ENCODE measurements around the gene GPR152.
"Not testable (repeated sequence)": the region's sequence is repeated elsewhere in the genome, so short reads cannot be mapped to it uniquely, and the experiment has no call there.

Gene GPR152

GRCh38 chr11:67482275-67482826, 29.8 kb upstream of the GPR152 start:
- Histone ChIP-seq H3K9ac (ENCODE audit: low read depth, low read length) (peak overlapping the region; percentile 84), H3K4me1 (ENCODE audit: insufficient read depth, low read length) (0 out of 2 replicates have a peak, but pooled peaks cover 3% of the 10 kb centered on the region), H3K36me3 (ENCODE audit: insufficient read depth, low read length) (no peaks in the 10 kb centered on the region), H3K9me3 (ENCODE audit: control insufficient read depth, insufficient read depth, low read length) (no peaks in the 10 kb centered on the region)

- not testable (repeated sequence) for H3K9ac ChIP-seq (ENCODE audit: low read depth, low read length); H3K9me3 ChIP-seq (ENCODE audit: control insufficient read depth, insufficient read depth, low read length); H3K4me1 ChIP-seq (ENCODE audit: insufficient read depth, low read length); H3K36me3 ChIP-seq (ENCODE audit: insufficient read depth, low read length)
Measured at GRCh38 chr11:67477344-67478050, 25.0 kb upstream of the GPR152 start.

GRCh38 chr11:67476692-67477091, 24.2 kb upstream of the GPR152 start:
- H3K9ac ChIP-seq (ENCODE audit: low read depth, low read length); H3K36me3 ChIP-seq (ENCODE audit: insufficient read depth, low read length); H3K4me1 ChIP-seq (ENCODE audit: insufficient read depth, low read length); H3K9me3 ChIP-seq (ENCODE audit: control insufficient read depth, insufficient read depth, low read length): not testable (repeated sequence)

DNA sequence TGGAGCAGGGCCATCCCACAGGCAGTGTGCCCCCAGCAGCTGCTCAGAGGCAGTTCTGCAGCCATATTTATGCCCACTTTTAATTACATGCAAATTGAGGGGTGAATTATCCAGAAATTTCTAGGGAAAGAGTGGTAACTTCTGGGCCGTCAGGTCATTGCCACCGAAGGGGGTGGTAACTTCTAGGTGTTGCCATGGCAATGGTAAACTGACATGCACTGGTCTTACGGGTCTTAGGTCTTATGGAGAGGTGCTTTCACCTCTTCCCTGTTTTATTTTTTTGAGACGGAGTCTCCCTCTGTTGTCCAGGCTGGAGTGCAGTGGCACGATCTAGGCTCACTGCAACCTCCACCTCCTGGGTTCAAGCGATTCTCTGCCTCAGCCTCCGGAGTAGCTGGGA, 20.4 kb upstream of the GPR152 start:
- no peaks in the 10 kb centered on the region for H3K9me3 ChIP-seq (ENCODE audit: control insufficient read depth, insufficient read depth, low read length)
- H3K9ac ChIP-seq (ENCODE audit: low read depth, low read length) = no peak overlapping the region
- no peaks in the 10 kb centered on the region for H3K4me1 ChIP-seq (ENCODE audit: insufficient read depth, low read length)
- H3K36me3 ChIP-seq (ENCODE audit: insufficient read depth, low read length) = no peaks in the 10 kb centered on the region

- Histone ChIP-seq H3K4me1 (ENCODE audit: insufficient read depth, low read length) (peaks cover 3% of the 10 kb centered on the region; the same call in 1 of the 2 replicates), H3K9me3 (ENCODE audit: control insufficient read depth, insufficient read depth, low read length) (no peaks in the 10 kb centered on the region), H3K36me3 (ENCODE audit: insufficient read depth, low read length) (no peaks in the 10 kb centered on the region), H3K9ac (ENCODE audit: low read depth, low read length) (no peak overlapping the region)
Measured at GRCh38 chr11:67470337-67471002, 17.9 kb upstream of the GPR152 start.

- Histone ChIP-seq H3K9ac (ENCODE audit: low read depth, low read length) (peak overlapping the region; percentile 64), H3K4me1 (ENCODE audit: insufficient read depth, low read length) (peaks cover 3% of the 10 kb centered on the region; the same call in 1 of the 2 replicates), H3K9me3 (ENCODE audit: control insufficient read depth, insufficient read depth, low read length) (no peaks in the 10 kb centered on the region), H3K36me3 (ENCODE audit: insufficient read depth, low read length) (no peaks in the 10 kb centered on the region)
Measured at GRCh38 chr11:67469508-67469811, 16.9 kb upstream of the GPR152 start.

DNA sequence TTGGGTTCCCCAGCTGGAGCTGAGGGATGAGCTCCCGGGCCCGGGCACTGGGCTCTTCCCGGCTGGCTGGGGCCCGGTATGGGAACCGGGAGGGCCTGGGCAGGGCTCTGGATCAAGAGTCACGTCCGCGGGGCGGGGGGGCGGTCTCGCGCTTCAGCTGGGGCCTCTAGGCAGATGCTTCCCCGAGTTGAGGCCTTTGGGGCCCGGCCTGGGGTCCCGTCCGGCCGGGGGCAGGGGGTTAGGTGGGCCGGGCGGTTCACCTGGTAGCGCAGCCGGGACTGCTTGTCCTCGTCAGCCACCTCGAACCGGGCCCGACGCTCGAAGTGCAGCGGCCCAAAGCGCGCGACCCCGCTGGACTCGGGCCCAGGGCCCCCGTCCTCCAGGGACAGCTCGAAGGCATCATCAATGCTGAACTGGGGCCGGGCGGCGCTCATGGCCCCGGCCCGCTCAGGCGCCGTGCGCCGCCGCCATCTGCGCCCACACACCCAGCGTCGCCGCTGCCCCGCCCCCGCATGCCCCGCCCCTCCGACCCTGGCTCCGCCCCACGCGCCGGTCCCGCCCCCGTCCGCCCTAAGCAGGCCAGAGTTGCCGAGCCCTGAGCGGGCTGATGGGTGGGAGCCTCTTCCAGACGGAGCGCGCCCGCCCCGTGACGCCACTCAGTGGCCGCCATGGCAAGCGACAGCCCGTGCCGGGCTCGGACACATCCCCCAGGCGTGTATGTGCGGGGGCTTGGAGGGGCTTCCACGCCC, 16.4 kb upstream of the GPR152 start, which contains the start of gene TMEM134:
Gene TMEM134 (minus strand): TSS at position 493 of the 749 bp plus-strand sequence. CDS start 59 bp downstream, at position 434.
- Histone ChIP-seq H3K36me3 (ENCODE audit: insufficient read depth, low read length) (no peaks in the 10 kb centered on the region), H3K4me1 (ENCODE audit: insufficient read depth, low read length) (peaks cover 3% of the 10 kb centered on the region; the same call in 1 of the 2 replicates), H3K9ac (ENCODE audit: low read depth, low read length) (peak within 1 kb of the TSS; percentile 77), H3K9me3 (ENCODE audit: control insufficient read depth, insufficient read depth, low read length) (no peaks in the 10 kb centered on the region)

GRCh38 chr11:67468456-67468758, 15.9 kb upstream of the GPR152 start:
- H3K9ac ChIP-seq (ENCODE audit: low read depth, low read length) = peak overlapping the region; percentile 77
- no peaks in the 10 kb centered on the region for H3K36me3 ChIP-seq (ENCODE audit: insufficient read depth, low read length)
- peaks cover 3% of the 10 kb centered on the region for H3K4me1 ChIP-seq (ENCODE audit: insufficient read depth, low read length)
- H3K9me3 ChIP-seq (ENCODE audit: control insufficient read depth, insufficient read depth, low read length) = no peaks in the 10 kb centered on the region

DNA sequence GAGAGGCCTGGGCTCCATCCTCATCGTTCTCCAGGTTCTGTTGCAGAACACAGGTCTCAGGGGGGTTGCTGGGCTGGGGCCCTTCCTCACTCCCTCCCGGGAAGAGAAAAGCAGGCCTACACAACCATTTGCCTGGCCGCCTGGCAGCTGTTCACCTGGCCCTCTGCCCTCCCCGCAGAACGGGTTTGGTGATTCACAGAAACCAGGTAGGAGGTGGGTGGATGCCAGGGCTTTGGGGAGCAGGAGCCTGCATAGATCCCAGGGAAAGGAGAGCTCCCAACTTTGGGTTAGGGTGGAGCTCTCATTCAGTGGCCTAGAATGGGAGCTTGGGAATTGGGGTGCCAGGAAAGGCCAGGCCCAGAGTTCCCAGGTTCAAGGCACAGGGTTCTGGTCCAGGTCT, 15.5 kb upstream of the GPR152 start:
- H3K9ac ChIP-seq (ENCODE audit: low read depth, low read length) = peak overlapping the region; percentile 77
- peaks cover 3% of the 10 kb centered on the region for H3K4me1 ChIP-seq (ENCODE audit: insufficient read depth, low read length)
- H3K9me3 ChIP-seq (ENCODE audit: control insufficient read depth, insufficient read depth, low read length) = no peaks in the 10 kb centered on the region
- no peaks in the 10 kb centered on the region for H3K36me3 ChIP-seq (ENCODE audit: insufficient read depth, low read length)

DNA sequence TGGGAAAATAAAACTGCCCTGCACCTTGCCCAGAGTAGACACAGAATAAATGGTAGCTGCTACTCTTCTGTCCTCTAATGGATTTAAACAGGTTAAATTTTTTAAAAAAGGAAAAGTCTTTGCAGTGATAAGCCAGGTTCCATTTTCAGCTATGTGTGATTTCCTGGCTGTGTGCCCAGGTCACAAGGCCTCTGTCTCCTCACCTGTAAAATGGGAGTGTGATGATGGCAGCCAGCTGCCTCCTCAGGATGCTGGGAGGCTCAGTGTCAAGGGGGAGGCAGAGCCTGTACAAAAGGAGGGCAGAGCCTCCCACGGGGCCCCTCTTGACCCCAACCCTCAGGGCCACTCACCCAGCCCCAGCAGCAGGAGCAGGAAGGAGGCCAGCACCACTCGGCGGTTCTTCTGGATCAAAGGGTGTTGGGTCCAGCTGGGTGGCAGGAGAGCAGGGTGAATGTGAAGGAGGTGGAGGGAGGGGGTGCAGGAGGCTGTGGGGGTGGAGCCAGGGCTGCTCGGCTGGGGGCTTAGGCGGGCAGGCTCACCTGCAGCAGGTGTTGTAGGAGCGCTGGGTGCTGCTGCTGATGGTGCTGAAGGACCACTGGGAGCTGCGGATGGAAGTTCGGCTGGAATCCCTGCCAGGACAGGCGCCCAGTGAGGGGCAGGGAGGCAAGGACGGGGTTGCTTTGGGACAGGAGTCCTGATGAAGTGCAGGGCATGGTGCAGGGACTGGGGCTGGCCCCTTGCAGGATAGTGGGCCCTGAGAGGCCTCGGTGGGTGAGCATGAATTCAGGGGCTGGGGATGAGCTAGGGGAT, 14.6 kb upstream of the GPR152 start:
- Histone ChIP-seq H3K9ac (ENCODE audit: low read depth, low read length) (no peak overlapping the region), H3K4me1 (ENCODE audit: insufficient read depth, low read length) (peaks cover 3% of the 10 kb centered on the region), H3K9me3 (ENCODE audit: control insufficient read depth, insufficient read depth, low read length) (no peaks in the 10 kb centered on the region), H3K36me3 (ENCODE audit: insufficient read depth, low read length) (no peaks in the 10 kb centered on the region)

DNA sequence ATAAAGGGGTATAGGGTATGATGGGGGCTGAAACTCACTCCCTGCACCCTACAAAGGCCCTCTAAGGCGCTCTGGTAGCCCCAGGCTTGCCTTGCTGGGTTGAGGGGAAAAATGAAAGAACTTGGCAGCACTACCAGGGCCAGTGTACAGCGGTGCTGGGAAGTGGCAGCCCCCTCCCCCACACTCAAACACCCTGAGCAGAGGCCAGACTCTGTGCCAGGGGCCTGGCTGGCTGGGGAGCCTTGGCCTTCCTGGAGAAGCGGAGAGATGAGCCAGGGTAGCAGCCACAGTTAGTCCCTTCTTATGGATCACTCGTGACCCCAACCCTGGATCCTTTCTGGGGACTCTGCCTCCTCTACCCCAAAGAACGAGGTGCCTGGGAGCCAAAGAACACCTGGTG, 13.8 kb upstream of the GPR152 start:
- Histone ChIP-seq H3K4me1 (ENCODE audit: insufficient read depth, low read length) (peaks cover 3% of the 10 kb centered on the region), H3K9ac (ENCODE audit: low read depth, low read length) (no peak overlapping the region), H3K9me3 (ENCODE audit: control insufficient read depth, insufficient read depth, low read length) (no peaks in the 10 kb centered on the region), H3K36me3 (ENCODE audit: insufficient read depth, low read length) (no peaks in the 10 kb centered on the region)

GRCh38 chr11:67465530-67465929, 13.0 kb upstream of the GPR152 start:
- H3K9ac ChIP-seq (ENCODE audit: low read depth, low read length) = peak overlapping the region; percentile 42; the same call in 1 of the 2 replicates
- not testable (repeated sequence) for H3K4me1 ChIP-seq (ENCODE audit: insufficient read depth, low read length); H3K36me3 ChIP-seq (ENCODE audit: insufficient read depth, low read length); H3K9me3 ChIP-seq (ENCODE audit: control insufficient read depth, insufficient read depth, low read length)

- Histone ChIP-seq H3K9ac (ENCODE audit: low read depth, low read length) (peak overlapping the region; percentile 42), H3K4me1 (ENCODE audit: insufficient read depth, low read length) (peaks cover 3% of the 10 kb centered on the region), H3K9me3 (ENCODE audit: control insufficient read depth, insufficient read depth, low read length) (no peaks in the 10 kb centered on the region), H3K36me3 (ENCODE audit: insufficient read depth, low read length) (no peaks in the 10 kb centered on the region)
Measured at GRCh38 chr11:67465189-67465510, 12.6 kb upstream of the GPR152 start.

Data from ES-I3 (cell line).